HepG2 (cell line): ENCODE results near the gene PPP1R14D. TPM values are rescaled to one million over a fixed set of nuclear protein-coding genes. Genes with fewer than 3 reads are reported as not detected.

ENCODE experiments used
- ATAC-seq: fragments of 200-7000 bp; cut with Tn5 transposase; 3 replicates; pipeline ENCODE4 v1.9.1; 2020; ENCODE audit warnings: mild to moderate bottlenecking, moderate library complexity
- BruUV-seq: library from RNA; stranded (reverse); fragments of 400-500 nt; replicated peaks from 2 replicates; lab custom pipeline; 2021; lab: Mats Ljungman, UMichigan
- CTCF ChIA-PET: fragments of 300-600 bp; formaldehyde crosslinking; extraction: SDS; loops from one replicate; lab custom pipeline; 2021; ENCODE audit warnings: low total read pairs, inconsistent platforms, low intra/inter-chr PET ratio; lab: Yijun Ruan, JAX
- POLR2A ChIA-PET: fragments of 350-600 bp; sonication (Branson Sonifier 250); formaldehyde crosslinking; loops from one replicate; lab custom pipeline; 2020; ENCODE audit warnings: antibody characterized with exemption, inconsistent platforms; lab: Yijun Ruan, JAX
- DNase-seq: peaks from one replicate; pipeline ENCODE4 v3.0.0-alpha.2; 2015; ENCODE audit warnings: low spot score
- FAIRE-seq: peaks from 3 replicates; lab custom pipeline; 2011; peaks lifted over from hg19 to GRCh38; lab: Jason Lieb, UNC
- H2AFZ ChIP-seq: one replicate; pipeline ENCODE4 v1.6.1; 2011; ENCODE audit warnings: low read length, inconsistent platforms
- H3K27ac ChIP-seq: fragments of 300-600 bp; 3 replicates; pipeline ENCODE4 v1.8.0; 2011; ENCODE audit warnings: mixed run types, mild to moderate bottlenecking, mixed read lengths, low read length, inconsistent platforms; ENCODE audit not compliant: insufficient read depth; ENCODE audit errors: extremely low read length
- H3K27me3 ChIP-seq, 2 experiments: fragments of 200-600 bp in 1 of 2; 2 replicates in 1 of 2; 3 replicates in 1 of 2; pipeline versions ENCODE4 v1.6.0 to v1.8.0; 2011; ENCODE audit warnings: low read length in 2 of 2, mild to moderate bottlenecking in 2 of 2, moderate library complexity in 2 of 2, inconsistent platforms in 1 of 2; ENCODE audit not compliant: insufficient read depth in 2 of 2, control insufficient read depth in 1 of 2
- H3K36me3 ChIP-seq, 2 experiments: fragments of 200-600 bp in 1 of 2; replicated peaks in 1 of 2; 2 replicates in 1 of 2; 3 replicates in 1 of 2; pipeline versions ENCODE4 v1.5.1 to v1.8.0; 2011; ENCODE audit warnings: low read length in 2 of 2, inconsistent platforms in 1 of 2; ENCODE audit not compliant: insufficient read depth in 2 of 2, control insufficient read depth in 1 of 2
- H3K4me1 ChIP-seq: 2 replicates; pipeline ENCODE4 v1.5.1; 2012; ENCODE audit warnings: low read length, inconsistent platforms; ENCODE audit not compliant: insufficient read depth
- H3K4me2 ChIP-seq: 2 replicates; pipeline ENCODE4 v1.6.0; 2011; ENCODE audit warnings: low read depth, low read length, inconsistent platforms
- H3K4me3 ChIP-seq, 3 experiments: fragments of 200-600 bp in 1 of 3; sonication (generic), shearing (Covaris generic) in 1 of 3; replicated peaks in 1 of 3; 2 replicates each; pipeline ENCODE4 v1.5.1; 2011 to 2016; ENCODE audit warnings: low read length in 3 of 3, inconsistent platforms in 2 of 3, low read depth in 2 of 3, mild to moderate bottlenecking in 2 of 3, control low read depth in 1 of 3, mixed read lengths in 1 of 3; ENCODE audit not compliant: insufficient read depth in 1 of 3
- H3K79me2 ChIP-seq: one replicate; pipeline ENCODE4 v1.6.1; 2011; ENCODE audit warnings: low read length, inconsistent platforms; ENCODE audit not compliant: insufficient read depth
- H3K9ac ChIP-seq: 2 replicates; pipeline ENCODE4 v1.6.0; 2011; ENCODE audit warnings: mild to moderate bottlenecking, low read depth, low read length, inconsistent platforms; ENCODE audit not compliant: insufficient read depth
- H3K9me3 ChIP-seq: 2 replicates; pipeline ENCODE4 v1.5.1; 2012; ENCODE audit warnings: mild to moderate bottlenecking, low read length
- H4K20me1 ChIP-seq: 2 replicates; pipeline ENCODE4 v1.6.0; 2011; ENCODE audit warnings: inconsistent platforms, mild to moderate bottlenecking, low read length, moderate library complexity; ENCODE audit not compliant: insufficient read depth
- DDIT3 ChIP-seq: sonication (generic); formaldehyde crosslinking; IDR thresholded peaks from 2 replicates; pipeline ENCODE4 v1.4.0; 2020; ENCODE audit warnings: mild to moderate bottlenecking, missing genetic modification reagents
- TP53 ChIP-seq: sonication (generic); formaldehyde crosslinking; conservative IDR thresholded peaks from 2 replicates; pipeline ENCODE4 v1.4.0; 2020; ENCODE audit warnings: missing genetic modification reagents
- YY1 ChIP-seq: IDR thresholded peaks from 2 replicates; pipeline ENCODE4 v1.6.1; 2011; ENCODE audit warnings: low read length, low read depth, moderate library complexity, mild to moderate bottlenecking; ENCODE audit not compliant: insufficient read depth, insufficient replicate concordance
- ZNF207 ChIP-seq: fragments of 450-650 bp; IDR thresholded peaks from 2 replicates; pipeline ENCODE4 v1.6.1; 2016; ENCODE audit warnings: antibody characterized with exemption, borderline replicate concordance
- WGBS: methylation state at CpG from one replicate; pipeline ENCODE4 v1.1.6; 2017; ENCODE audit warnings: low lambda C conversion rate; 5-methylcytosine and 5-hydroxymethylcytosine counted together
- in situ Hi-C: cut with HindIII; loops from 2 replicates; pipeline ENCODE4 v1.10.0; 2017; ENCODE audit warnings: low pct_unique_long_range_greater_than_20kb; ENCODE audit not compliant: extremely low pct_ligation_motif_present
- intact Hi-C: fragments of 100-400 bp; cut with micrococcal nuclease; formaldehyde crosslinking; loops from one replicate; pipeline ENCODE4 v1.10.0; 2022; ENCODE audit not compliant: unreplicated experiment
- polyA plus RNA-seq, 8 experiments: library from polyadenylated mRNA; depleted of rRNA in 3 of 8; stranded (reverse) in 7 of 8; unstranded in 1 of 8; fragments of >200 nt; fragmentation: Illumina TruSeq in 4 of 8; extraction: Trizol in 4 of 8; gene quantifications; 2 replicates each; pipeline versions ENCODE4 v1.2.1 to v1.2.3, GENCODE V29; 2011 to 2016; ENCODE audit warnings: low read depth in 4 of 8, missing spikeins in 1 of 8, mixed read lengths in 1 of 8; ENCODE audit not compliant: insufficient read depth in 1 of 8
- total RNA-seq, 5 experiments: library from RNA; depleted of rRNA; stranded (reverse); fragments of >200 nt; fragmentation: Illumina TruSeq; extraction: Trizol; gene quantifications; 2 replicates each; pipeline ENCODE4 v1.2.3, GENCODE V29; 2016; ENCODE audit warnings: low read depth in 1 of 5
- TF ChIP-seq, protein P1 (sequence below): sonication (generic); formaldehyde crosslinking; IDR thresholded peaks from 2 replicates; pipeline ENCODE4 v1.5.1; 2020; ENCODE audit warnings: mild to moderate bottlenecking, missing genetic modification reagents

Gene PPP1R14D
- total and polyA plus RNA-seq, 2 of the 13 experiments (the other 11 are each of a cell fraction or from before 2014, with no cell fraction given) = 0.53 to 0.55 TPM

- TF ChIP-seq, protein P1, sequence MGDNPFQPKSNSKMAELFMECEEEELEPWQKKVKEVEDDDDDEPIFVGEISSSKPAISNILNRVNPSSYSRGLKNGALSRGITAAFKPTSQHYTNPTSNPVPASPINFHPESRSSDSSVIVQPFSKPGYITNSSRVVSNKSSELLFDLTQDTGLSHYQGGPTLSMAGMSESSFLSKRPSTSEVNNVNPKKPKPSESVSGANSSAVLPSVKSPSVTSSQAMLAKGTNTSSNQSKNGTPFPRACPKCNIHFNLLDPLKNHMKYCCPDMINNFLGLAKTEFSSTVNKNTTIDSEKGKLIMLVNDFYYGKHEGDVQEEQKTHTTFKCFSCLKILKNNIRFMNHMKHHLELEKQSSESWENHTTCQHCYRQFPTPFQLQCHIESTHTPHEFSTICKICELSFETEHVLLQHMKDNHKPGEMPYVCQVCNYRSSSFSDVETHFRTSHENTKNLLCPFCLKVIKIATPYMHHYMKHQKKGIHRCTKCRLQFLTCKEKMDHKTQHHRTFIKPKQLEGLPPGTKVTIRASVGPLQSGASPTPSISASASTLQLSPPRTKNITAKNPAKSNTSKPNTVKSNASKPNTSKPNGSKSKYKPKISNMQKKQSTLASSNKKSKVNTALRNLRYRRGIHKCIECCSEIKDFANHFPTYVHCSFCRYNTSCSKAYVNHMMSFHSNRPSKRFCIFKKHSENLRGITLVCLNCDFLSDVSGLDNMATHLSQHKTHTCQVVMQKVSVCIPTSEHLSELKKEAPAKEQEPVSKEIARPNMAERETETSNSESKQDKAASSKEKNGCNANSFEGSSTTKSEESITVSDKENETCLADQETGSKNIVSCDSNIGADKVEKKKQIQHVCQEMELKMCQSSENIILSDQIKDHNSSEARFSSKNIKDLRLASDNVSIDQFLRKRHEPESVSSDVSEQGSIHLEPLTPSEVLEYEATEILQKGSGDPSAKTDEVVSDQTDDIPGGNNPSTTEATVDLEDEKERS (CRISPR knock-in tag) = no peak
- no peak for TF ChIP-seq TP53
Measured at GRCh38 chr15:40871749-40872617, 43.5 kb upstream of the PPP1R14D start (continued).

- BruUV-seq = no TSS peak
- in situ Hi-C loops = no loop called here
- intact Hi-C loops = no loop called here
- Histone ChIP-seq H3K9me3 (no peaks in the 10 kb centered on the region), H2AFZ (no peak overlapping the region), H3K27ac (no peak overlapping the region), H3K27me3 (peaks cover 0 to 27% of the 10 kb centered on the region in 2 experiments; a peak in 2 of 5 replicates), H3K4me3 (no peak overlapping the region), H3K36me3 (no peaks in the 10 kb centered on the region), H3K4me2 (no peak overlapping the region), H3K79me2 (no peaks in the 10 kb centered on the region), H3K4me1 (peaks cover 25% of the 10 kb centered on the region), H3K9ac (no peak overlapping the region), H4K20me1 (no peaks in the 10 kb centered on the region)
- no CpG with 5 or more reads among the region's 1 CpG for WGBS
- POLR2A ChIA-PET = interaction anchor here (1.8 kb wide), 1 partner anchor 23 kb away, joined by 6 read pairs; the partner anchor contains the start of gene VPS18
- FAIRE-seq = no peak
- ATAC-seq = no peak
- TF ChIP-seq YY1 (no peak), ZNF207 (no peak), DDIT3 (no peak)
- CTCF ChIA-PET = no interaction called here
- no peak for DNase-seq
Measured at GRCh38 chr15:40870716-40871115, 42.2 kb upstream of the PPP1R14D start.
